Breast epithelium (tissue), 3 donors: Measurements from ENCODE around the gene UBALD1.

ENCODE experiments used
- CTCF ChIP-seq, 3 donors: fragments of 450-650 bp; IDR thresholded peaks; one replicate each; pipeline ENCODE4 v1.5.1; 2016 to 2017; ENCODE audit warnings: antibody characterized with exemption in 3 of 3, mild to moderate bottlenecking in 3 of 3, moderate library complexity in 3 of 3
- POLR2A ChIP-seq: fragments of 450-650 bp; IDR thresholded peaks from one replicate; pipeline ENCODE4 v1.6.1; 2016; ENCODE audit warnings: antibody characterized with exemption, mild to moderate bottlenecking, moderate library complexity
- POLR2AphosphoS5 ChIP-seq, 3 donors: sonication (generic); formaldehyde crosslinking; IDR thresholded peaks; one replicate each; pipeline ENCODE4 v1.6.1; 2017; ENCODE audit warnings: antibody characterized with exemption in 3 of 3

DNA sequence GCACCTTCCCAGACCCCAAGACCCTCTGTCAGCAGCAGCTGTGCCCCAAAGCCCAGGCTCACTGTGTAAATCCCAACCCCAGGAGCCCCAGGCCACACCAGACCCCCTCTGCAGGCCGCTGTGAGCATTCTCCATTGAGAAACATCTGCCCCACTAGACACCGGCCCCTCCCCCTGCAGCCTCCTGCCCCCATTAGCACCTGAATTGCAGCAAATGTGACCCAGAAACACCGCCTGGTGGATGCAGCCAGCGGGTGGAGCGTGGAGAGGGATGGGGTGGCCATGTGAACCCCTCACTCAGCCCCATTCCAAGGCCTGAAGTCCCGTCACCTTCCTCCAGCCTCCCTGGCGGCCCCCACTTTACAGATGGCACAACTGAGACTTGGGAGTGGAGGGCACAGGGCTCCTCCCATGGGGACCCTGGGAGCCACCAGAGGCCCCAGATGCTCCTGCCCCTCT, 2.2 kb downstream of the UBALD1 start:
- TF ChIP-seq CTCF (IDR thresholded peaks at IDR 0.05) (no peak), POLR2A (no peak), POLR2AphosphoS5 (IDR thresholded peaks at IDR 0.05) (no peak)
